SJSA1 (cell line): ENCODE results near the gene C1orf159. TPM values are rescaled to one million over a fixed set of nuclear protein-coding genes. Genes with fewer than 3 reads are reported as not detected.

ENCODE experiments used
- DNase-seq, 2 experiments: peaks; one replicate each; pipeline ENCODE4 v3.0.0-alpha.2; 2015 to 2020; ENCODE audit warnings: low spot score in 2 of 2, low read depth in 1 of 2
- H3K27ac ChIP-seq: fragments of 250-450 bp; sonication (Bioruptor Pico); 2 replicates; pipeline ENCODE4 v1.5.1; 2020; ENCODE audit warnings: mild to moderate bottlenecking, moderate library complexity
- H3K27me3 ChIP-seq: fragments of 250-450 bp; sonication (Bioruptor Pico); replicated peaks from 2 replicates; pipeline ENCODE4 v1.5.1; 2020; ENCODE audit warnings: mild to moderate bottlenecking, moderate library complexity
- H3K36me3 ChIP-seq: fragments of 250-450 bp; sonication (Bioruptor Pico); 2 replicates; pipeline ENCODE4 v1.5.1; 2020; ENCODE audit warnings: mild to moderate bottlenecking
- H3K4me1 ChIP-seq: fragments of 250-450 bp; sonication (Bioruptor Pico); replicated peaks from 2 replicates; pipeline ENCODE4 v1.6.1; 2021; ENCODE audit warnings: mild to moderate bottlenecking
- H3K4me3 ChIP-seq: fragments of 250-450 bp; sonication (Bioruptor Pico); 2 replicates; pipeline ENCODE4 v1.5.1; 2020; ENCODE audit warnings: mild to moderate bottlenecking
- H3K9me3 ChIP-seq: fragments of 250-450 bp; sonication (Bioruptor Pico); replicated peaks from 2 replicates; pipeline ENCODE4 v1.5.1; 2020; ENCODE audit warnings: mild to moderate bottlenecking
- total RNA-seq: library from RNA; depleted of rRNA; stranded (reverse); fragments of >200 nt; shearing (Covaris generic); gene quantifications from 2 replicates; pipeline ENCODE4 v1.2.3, GENCODE V29; 2014

The C1orf159 gene
- total RNA-seq, 1 experiment from 2014 or later, result 15.4 TPM

GRCh38 chr1:1132956-1133750 lies 17.3 kb upstream of the C1orf159 start:
- H3K27me3 ChIP-seq, result peaks cover 14% of the 10 kb centered on the region; the same call in 1 of the 2 replicates
- no peaks in the 10 kb centered on the region for H3K4me1 ChIP-seq
- DNase-seq, result no peak
- no peak overlapping the region for H3K27ac ChIP-seq
- no peaks in the 10 kb centered on the region for H3K36me3 ChIP-seq
- no peaks in the 10 kb centered on the region for H3K9me3 ChIP-seq
- no peak overlapping the region for H3K4me3 ChIP-seq

GRCh38 chr1:1132042-1132950 lies 16.4 kb upstream of the C1orf159 start:
- Histone ChIP-seq H3K36me3 (no peaks in the 10 kb centered on the region), H3K27ac (no peak overlapping the region), H3K9me3 (no peaks in the 10 kb centered on the region), H3K27me3 (0 out of 2 replicates have a peak, but pooled peaks cover 11% of the 10 kb centered on the region), H3K4me1 (no peaks in the 10 kb centered on the region), H3K4me3 (no peak overlapping the region)
- DNase-seq, result no peak

- no peaks in the 10 kb centered on the region for H3K9me3 ChIP-seq
- no peaks in the 10 kb centered on the region for H3K4me1 ChIP-seq
- H3K27me3 ChIP-seq, result 0 out of 2 replicates have a peak, but pooled peaks cover 11% of the 10 kb centered on the region
- no peaks in the 10 kb centered on the region for H3K36me3 ChIP-seq
- no peak for DNase-seq
- no peak overlapping the region for H3K4me3 ChIP-seq
- H3K27ac ChIP-seq, result no peak overlapping the region
Measured at GRCh38 chr1:1130206-1131120, 14.6 kb upstream of the C1orf159 start.

GRCh38 chr1:1129381-1129821 lies 13.5 kb upstream of the C1orf159 start:
- DNase-seq, result no peak
- no peaks in the 10 kb centered on the region for H3K36me3 ChIP-seq
- no peaks in the 10 kb centered on the region for H3K4me1 ChIP-seq
- 0 out of 2 replicates have a peak, but pooled peaks cover 11% of the 10 kb centered on the region for H3K27me3 ChIP-seq
- no peak overlapping the region for H3K4me3 ChIP-seq
- H3K9me3 ChIP-seq, result no peaks in the 10 kb centered on the region
- no peak overlapping the region for H3K27ac ChIP-seq

GRCh38 chr1:1128454-1129139 lies 12.7 kb upstream of the C1orf159 start:
- Histone ChIP-seq H3K27ac (no peak overlapping the region), H3K27me3 (0 out of 2 replicates have a peak, but pooled peaks cover 11% of the 10 kb centered on the region), H3K36me3 (no peaks in the 10 kb centered on the region), H3K9me3 (peaks cover 7% of the 10 kb centered on the region), H3K4me3 (no peak overlapping the region), H3K4me1 (no peaks in the 10 kb centered on the region)
- no peak for DNase-seq

GRCh38 chr1:1127551-1128451 lies 11.9 kb upstream of the C1orf159 start:
- Histone ChIP-seq H3K27me3 (0 out of 2 replicates have a peak, but pooled peaks cover 11% of the 10 kb centered on the region), H3K36me3 (no peaks in the 10 kb centered on the region), H3K4me3 (no peak overlapping the region), H3K9me3 (peaks cover 7% of the 10 kb centered on the region), H3K4me1 (no peaks in the 10 kb centered on the region), H3K27ac (no peak overlapping the region)
- DNase-seq, result no peak

GRCh38 chr1:1125945-1126344 lies 10.1 kb upstream of the C1orf159 start:
- H3K36me3 ChIP-seq, result no peaks in the 10 kb centered on the region
- peaks cover 8% of the 10 kb centered on the region for H3K4me1 ChIP-seq
- DNase-seq, result no peak
- H3K4me3 ChIP-seq, result no peak overlapping the region
- H3K27ac ChIP-seq, result no peak overlapping the region
- H3K27me3 ChIP-seq, result 0 out of 2 replicates have a peak, but pooled peaks cover 4% of the 10 kb centered on the region
- peaks cover 7% of the 10 kb centered on the region for H3K9me3 ChIP-seq

- H3K9me3 ChIP-seq, result peaks cover 7% of the 10 kb centered on the region
- no peak overlapping the region for H3K27ac ChIP-seq
- no peak overlapping the region for H3K4me3 ChIP-seq
- DNase-seq, result no peak
- H3K4me1 ChIP-seq, result peaks cover 8% of the 10 kb centered on the region
- no peaks in the 10 kb centered on the region for H3K27me3 ChIP-seq
- H3K36me3 ChIP-seq, result no peaks in the 10 kb centered on the region
Measured at GRCh38 chr1:1124786-1125642, 9.1 kb upstream of the C1orf159 start.

GRCh38 chr1:1124508-1124785 lies 8.6 kb upstream of the C1orf159 start:
- H3K27ac ChIP-seq, result no peak overlapping the region
- no peak overlapping the region for H3K4me3 ChIP-seq
- DNase-seq, result no peak
- no peaks in the 10 kb centered on the region for H3K27me3 ChIP-seq
- H3K4me1 ChIP-seq, result peaks cover 8% of the 10 kb centered on the region
- H3K9me3 ChIP-seq, result peaks cover 7% of the 10 kb centered on the region
- no peaks in the 10 kb centered on the region for H3K36me3 ChIP-seq

GRCh38 chr1:1123581-1124507 lies 8.0 kb upstream of the C1orf159 start:
- Histone ChIP-seq H3K27me3 (0 out of 2 replicates have a peak, but pooled peaks cover 3% of the 10 kb centered on the region), H3K4me1 (peaks cover 8% of the 10 kb centered on the region), H3K36me3 (no peaks in the 10 kb centered on the region), H3K27ac (no peak overlapping the region), H3K4me3 (no peak overlapping the region), H3K9me3 (peaks cover 7% of the 10 kb centered on the region)
- DNase-seq, result no peak
